IgD-negative memory B cell (primary cell): ENCODE data around the gene DYNLRB1. TPM values are rescaled to one million over a fixed set of nuclear protein-coding genes. Genes with fewer than 3 reads are reported as not detected.
A peak's percentile ranks its signal among the peaks of the same experiment; 100 is the strongest.

Source experiments
- H3K27ac Mint-ChIP-seq, 3 donors: one replicate each; pipeline ENCODE4 v1.8.0; 2020 to 2022; ENCODE audit warnings: mild to moderate bottlenecking in 3 of 3, mixed read lengths in 3 of 3, moderate library complexity in 1 of 3
- H3K27me3 Mint-ChIP-seq: one replicate; pipeline ENCODE4 v1.8.0; 2021; ENCODE audit warnings: mixed read lengths
- H3K36me3 Mint-ChIP-seq: one replicate; pipeline ENCODE4 v1.8.0; 2020; ENCODE audit warnings: mild to moderate bottlenecking, mixed read lengths
- H3K4me1 Mint-ChIP-seq, 3 donors: one replicate each; pipeline ENCODE4 v1.8.0; 2020 to 2022; ENCODE audit warnings: mixed read lengths in 3 of 3, mild to moderate bottlenecking in 1 of 3
- H3K4me3 Mint-ChIP-seq, 4 donors: one replicate each; pipeline ENCODE4 v1.8.0; 2020 to 2022; ENCODE audit warnings: mild to moderate bottlenecking in 4 of 4, mixed read lengths in 4 of 4, moderate library complexity in 3 of 4
- H3K9me3 Mint-ChIP-seq, 3 donors: one replicate each; pipeline ENCODE4 v1.8.0; 2020 to 2021; ENCODE audit warnings: mixed read lengths in 3 of 3, mild to moderate bottlenecking in 1 of 3
- polyA plus RNA-seq: library from polyadenylated mRNA; unstranded; fragments of 300-500 nt; fragmentation: Illumina TruSeq; gene quantifications from one replicate; pipeline ENCODE4 v1.2.3, GENCODE V29; 2021

The DYNLRB1 gene
- polyA plus RNA-seq, 1 donor from 2014 or later = 333 TPM

DNA sequence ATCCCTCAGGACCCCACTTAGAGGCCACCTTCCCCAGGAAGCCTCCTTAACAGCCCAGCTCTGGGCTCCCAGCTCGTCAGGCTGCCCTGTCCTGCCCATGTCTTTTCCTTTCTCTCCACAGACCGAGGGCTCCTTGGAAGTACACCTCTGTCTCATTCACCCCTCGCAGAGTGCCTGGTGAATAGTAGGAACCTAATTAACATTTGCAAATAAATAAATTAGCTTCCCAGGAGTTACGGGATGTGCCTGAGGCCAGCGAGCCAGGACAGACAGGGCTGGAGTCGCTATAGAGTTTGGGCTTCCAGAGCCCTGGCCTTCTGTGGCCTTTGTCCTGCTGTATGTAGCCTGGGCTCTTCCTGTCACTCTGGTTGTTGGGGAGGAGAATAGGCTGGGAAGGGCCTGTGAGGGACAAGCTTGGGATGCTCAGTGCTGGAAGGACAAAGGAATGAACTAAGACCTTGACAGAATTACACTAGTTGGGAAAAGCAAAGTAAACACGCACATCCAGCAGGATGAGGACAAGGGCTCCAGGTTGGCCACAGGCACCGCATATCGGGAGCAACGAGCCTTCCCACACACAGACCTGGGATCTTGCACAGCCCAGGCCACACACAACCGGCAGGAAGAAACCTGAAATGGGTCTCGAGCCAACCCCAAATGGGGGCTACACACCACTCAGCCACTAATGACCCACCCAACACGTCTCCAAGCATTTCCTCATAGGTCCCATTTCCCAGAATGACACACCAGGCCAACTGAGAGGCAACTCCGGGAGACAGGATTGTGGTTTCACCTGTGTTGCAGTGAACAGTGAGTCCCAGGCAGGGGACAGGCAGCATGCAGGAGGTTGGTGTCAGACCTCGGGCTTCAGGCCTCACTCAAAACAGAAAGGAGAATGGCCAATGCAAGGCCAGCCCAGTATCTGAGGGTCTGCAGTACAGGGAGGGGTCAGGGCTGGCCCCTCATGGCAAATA, 52.0 kb downstream of the DYNLRB1 start:
- Mint-ChIP-seq H3K36me3 (peaks cover 7% of the 10 kb centered on the region), H3K27ac (no peak overlapping the region), H3K4me1 (peaks cover 5 to 10% (median 7%) of the 10 kb centered on the region in 3 donors), H3K4me3 (no peak overlapping the region), H3K9me3 (no peaks in the 10 kb centered on the region), H3K27me3 (no peaks in the 10 kb centered on the region)

DNA sequence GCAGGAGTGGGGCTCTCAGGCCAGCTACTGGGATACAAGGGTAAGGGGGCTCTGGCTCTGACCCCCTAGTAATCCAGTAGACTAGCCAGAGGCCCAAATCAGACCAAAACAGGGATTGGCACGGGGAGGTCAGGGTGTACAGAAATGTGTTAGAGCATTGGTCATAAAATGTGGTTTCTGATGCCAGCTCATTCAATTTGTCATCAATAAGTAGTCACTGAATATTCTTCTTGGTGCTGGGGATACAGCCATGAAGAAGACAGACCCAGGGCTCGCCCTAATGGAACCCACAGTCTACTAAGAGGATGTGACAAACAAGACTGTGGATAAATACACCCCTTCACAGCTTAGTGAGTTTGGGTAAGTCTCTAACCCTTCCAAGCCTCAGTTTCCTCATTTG, 53.4 kb downstream of the DYNLRB1 start:
- Mint-ChIP-seq H3K36me3 (peaks cover 9% of the 10 kb centered on the region), H3K27ac (no peak overlapping the region), H3K4me1 (peaks cover 5 to 9% (median 7%) of the 10 kb centered on the region in 3 donors), H3K27me3 (no peaks in the 10 kb centered on the region), H3K4me3 (no peak overlapping the region), H3K9me3 (no peaks in the 10 kb centered on the region)

DNA sequence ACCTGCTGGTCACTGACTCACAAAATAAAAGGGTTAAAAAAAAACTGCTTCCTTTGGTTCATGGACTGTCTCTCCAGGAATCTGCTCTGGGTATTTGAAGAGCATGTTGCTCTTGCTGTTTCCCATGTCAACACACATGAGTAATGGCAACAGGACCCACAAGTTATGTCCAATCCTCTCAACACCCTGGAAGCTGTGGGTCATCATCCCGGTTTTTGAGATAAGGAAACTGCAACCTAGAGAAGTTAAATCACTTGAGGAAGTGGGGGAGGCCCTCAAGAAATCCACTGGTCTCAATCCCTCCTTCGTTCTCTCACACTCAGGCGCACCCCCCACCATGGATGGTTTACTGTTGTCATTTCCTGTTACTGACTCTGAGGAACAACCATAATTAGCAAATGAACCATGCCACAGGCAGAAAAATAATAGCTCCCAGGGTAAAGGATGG, 54.7 kb downstream of the DYNLRB1 start:
- peak overlapping the region in 1 of 4 donors; percentile 75 for H3K4me3 Mint-ChIP-seq
- H3K36me3 Mint-ChIP-seq = peaks cover 13% of the 10 kb centered on the region
- no peaks in the 10 kb centered on the region for H3K27me3 Mint-ChIP-seq
- H3K9me3 Mint-ChIP-seq = no peaks in the 10 kb centered on the region
- H3K4me1 Mint-ChIP-seq = peaks cover 5 to 7% (median 7%) of the 10 kb centered on the region in 3 donors
- no peak overlapping the region for H3K27ac Mint-ChIP-seq

DNA sequence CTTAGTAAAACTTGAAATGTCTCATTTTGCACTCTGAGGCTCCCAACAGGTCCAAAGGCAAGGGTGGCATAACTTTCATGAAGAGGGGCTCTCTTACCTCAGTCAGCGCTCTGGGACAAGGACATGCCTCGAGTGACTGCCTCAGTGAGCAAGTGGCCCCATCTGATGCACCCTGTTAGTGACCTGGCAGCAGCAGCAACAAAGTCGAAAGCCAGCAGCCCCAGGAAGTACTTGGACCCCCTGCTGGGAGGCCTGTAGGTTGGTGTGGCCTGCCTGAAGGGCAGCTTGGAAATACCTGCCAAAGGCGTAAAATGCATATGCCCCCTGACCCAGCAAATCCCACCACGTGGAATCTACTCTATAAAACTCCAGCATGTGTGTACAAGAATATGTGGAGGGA, 55.5 kb downstream of the DYNLRB1 start:
- H3K9me3 Mint-ChIP-seq = no peaks in the 10 kb centered on the region
- H3K27me3 Mint-ChIP-seq = no peaks in the 10 kb centered on the region
- peak overlapping the region in 1 of 3 donors; percentile 23 for H3K27ac Mint-ChIP-seq
- no peak overlapping the region for H3K4me3 Mint-ChIP-seq
- peaks cover 5 to 7% (median 6%) of the 10 kb centered on the region in 3 donors for H3K4me1 Mint-ChIP-seq
- H3K36me3 Mint-ChIP-seq = peaks cover 13% of the 10 kb centered on the region

DNA sequence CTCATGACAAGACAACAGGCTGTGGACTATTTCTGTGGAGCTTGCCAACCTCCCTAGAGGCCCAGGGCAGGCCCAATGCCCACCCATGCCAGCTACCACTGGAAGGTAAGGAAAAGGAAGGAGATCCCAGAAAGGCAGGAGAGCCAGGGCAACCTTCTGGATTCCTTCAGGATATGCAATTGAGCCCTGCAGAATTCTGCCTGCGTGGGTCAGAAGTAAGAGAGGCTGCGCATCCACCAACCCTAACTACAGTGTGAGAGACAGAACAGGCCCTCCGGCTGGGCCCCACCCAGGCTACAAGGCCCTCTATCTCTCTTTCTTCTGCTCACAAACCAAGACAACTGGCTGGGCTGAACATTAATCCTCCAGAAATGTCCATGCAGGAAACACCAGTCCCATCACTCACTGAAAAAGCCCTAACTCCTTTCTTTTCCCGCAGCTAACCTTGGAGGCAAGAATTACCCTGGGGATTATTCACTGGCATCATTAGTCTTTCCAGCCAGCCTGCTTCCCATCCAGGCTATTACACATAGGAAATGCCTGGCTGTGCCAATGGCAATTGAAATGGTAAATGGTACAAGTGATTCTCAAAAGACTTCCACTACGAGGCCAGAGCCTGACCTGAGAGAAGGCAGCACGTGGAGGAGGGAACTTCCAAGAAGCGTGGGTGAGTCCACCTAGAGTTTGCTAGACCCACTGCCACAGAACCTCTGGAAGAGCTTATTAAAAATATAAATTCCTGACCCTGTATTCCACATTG, 57.5 kb downstream of the DYNLRB1 start:
- H3K27ac Mint-ChIP-seq = peak overlapping the region in 2 of 3 donors; percentile 42 to 80
- H3K4me3 Mint-ChIP-seq = no peak overlapping the region
- no peaks in the 10 kb centered on the region for H3K9me3 Mint-ChIP-seq
- peaks cover 11 to 16% (median 15%) of the 10 kb centered on the region in 3 donors for H3K4me1 Mint-ChIP-seq
- H3K27me3 Mint-ChIP-seq = no peaks in the 10 kb centered on the region
- H3K36me3 Mint-ChIP-seq = peaks cover 13% of the 10 kb centered on the region

DNA sequence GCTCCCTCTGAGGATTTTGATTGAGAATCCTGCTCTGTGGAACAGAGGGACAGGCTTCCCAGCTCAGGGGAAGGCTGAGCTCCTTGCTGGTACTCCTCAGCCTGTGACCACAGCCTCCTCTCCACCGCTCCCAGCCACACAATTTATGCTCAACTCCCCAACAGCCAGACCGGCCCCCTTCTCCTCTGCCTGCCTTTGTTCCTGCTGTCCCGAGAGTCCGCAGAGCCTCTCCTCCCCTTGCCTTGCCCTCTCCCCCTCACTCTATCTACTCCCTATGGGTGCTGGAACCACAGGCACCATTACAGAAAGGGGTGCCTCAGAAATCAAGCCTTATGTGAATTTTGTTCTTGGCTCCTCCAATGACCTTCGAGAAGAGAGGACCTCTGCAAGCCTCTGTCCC, 58.2 kb downstream of the DYNLRB1 start:
- Mint-ChIP-seq H3K9me3 (no peaks in the 10 kb centered on the region), H3K4me3 (no peak overlapping the region), H3K4me1 (peaks cover 14 to 19% (median 18%) of the 10 kb centered on the region in 3 donors), H3K27me3 (no peaks in the 10 kb centered on the region), H3K36me3 (peaks cover 13% of the 10 kb centered on the region), H3K27ac (no peak overlapping the region)

DNA sequence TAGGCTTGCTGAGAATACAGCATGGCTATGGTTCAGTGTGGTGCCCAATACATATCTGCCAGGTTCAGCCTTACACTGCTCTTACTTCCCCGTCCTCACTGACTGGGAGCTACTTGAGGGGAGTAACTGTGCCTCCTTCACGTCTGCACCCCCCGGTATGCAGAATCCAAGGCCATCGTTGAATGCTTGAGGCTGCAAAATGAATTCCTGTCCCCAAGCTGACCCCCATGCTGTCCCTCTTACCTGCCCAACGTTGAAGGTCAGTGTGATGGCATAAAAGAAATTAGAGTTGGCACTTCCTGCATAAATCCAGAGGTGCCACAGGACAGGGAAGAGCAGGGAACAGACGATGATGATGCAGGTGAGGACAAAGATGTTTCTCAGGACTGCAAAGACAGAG, 58.6 kb downstream of the DYNLRB1 start:
- H3K4me1 Mint-ChIP-seq = peaks cover 18 to 24% (median 22%) of the 10 kb centered on the region in 3 donors
- H3K4me3 Mint-ChIP-seq = no peak overlapping the region
- no peaks in the 10 kb centered on the region for H3K27me3 Mint-ChIP-seq
- no peak overlapping the region for H3K27ac Mint-ChIP-seq
- H3K9me3 Mint-ChIP-seq = no peaks in the 10 kb centered on the region
- peaks cover 13% of the 10 kb centered on the region for H3K36me3 Mint-ChIP-seq

DNA sequence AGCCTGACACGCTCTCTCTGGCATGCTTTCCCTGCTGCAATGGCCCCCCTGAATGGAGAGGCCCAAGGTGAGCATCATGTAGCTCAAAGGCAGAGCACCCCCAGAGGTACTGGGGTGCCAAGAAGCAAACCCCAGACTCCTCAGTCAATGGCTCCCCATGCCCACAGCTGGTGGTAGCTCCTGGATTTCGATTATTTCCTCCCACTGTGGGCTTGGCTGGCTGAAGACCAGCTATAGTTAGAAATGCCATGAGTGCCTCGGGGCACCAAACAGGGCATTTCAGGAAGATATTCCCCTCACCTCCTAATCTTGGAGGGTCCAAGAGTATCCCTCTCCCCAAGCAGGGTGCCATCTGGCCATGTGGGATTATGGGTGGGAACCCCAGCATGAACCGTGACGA, 59.0 kb downstream of the DYNLRB1 start:
- Mint-ChIP-seq H3K4me1 (peaks cover 22 to 28% (median 26%) of the 10 kb centered on the region in 3 donors), H3K9me3 (no peaks in the 10 kb centered on the region), H3K27me3 (no peaks in the 10 kb centered on the region), H3K36me3 (peaks cover 13% of the 10 kb centered on the region), H3K4me3 (no peak overlapping the region), H3K27ac (peak overlapping the region in 1 of 3 donors; percentile 47)

DNA sequence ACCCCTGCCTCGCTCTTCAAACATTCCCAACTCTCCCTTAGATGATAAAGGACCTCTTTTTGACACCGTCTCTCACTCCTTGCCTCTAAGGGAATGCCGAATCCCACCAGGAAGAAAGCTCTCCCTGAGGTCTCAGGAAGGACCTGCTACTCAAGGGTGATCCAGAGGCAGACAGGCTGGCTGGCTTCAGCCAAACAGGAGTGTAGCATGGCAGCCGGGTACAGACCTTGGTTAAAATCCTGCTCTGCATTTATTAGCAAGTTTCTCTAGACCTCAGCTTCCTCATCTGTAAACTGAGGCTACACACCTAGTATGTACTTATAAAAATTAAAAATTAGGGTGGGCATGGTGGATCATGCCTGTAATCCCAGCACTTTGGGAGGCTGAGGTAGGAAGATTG, 59.5 kb downstream of the DYNLRB1 start:
- peaks cover 25 to 31% (median 30%) of the 10 kb centered on the region in 3 donors for H3K4me1 Mint-ChIP-seq

DNA sequence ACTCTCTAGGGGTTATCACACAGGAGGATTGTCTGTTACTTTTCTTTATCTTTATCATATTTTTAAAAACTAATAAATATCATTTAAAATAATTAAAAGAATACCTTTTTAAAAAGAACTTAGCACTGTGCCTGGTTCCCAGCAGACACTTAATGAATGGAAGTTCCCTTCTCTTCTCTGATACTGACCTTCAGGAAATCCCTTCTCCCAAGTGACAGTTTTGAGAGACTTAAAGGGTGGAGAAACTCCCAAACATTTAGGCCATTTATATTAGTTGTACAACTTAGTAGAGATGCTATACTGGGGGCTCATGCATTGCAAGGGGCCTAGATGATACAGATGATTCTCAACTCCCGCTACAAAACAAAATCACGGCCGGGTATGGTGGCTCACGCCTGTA, 60.8 kb downstream of the DYNLRB1 start:
- Mint-ChIP-seq H3K27ac (no peak overlapping the region), H3K4me1 (peaks cover 18 to 32% (median 25%) of the 10 kb centered on the region in 3 donors), H3K9me3 (peaks cover 0 to 3% (median 2%) of the 10 kb centered on the region in 3 donors), H3K27me3 (no peaks in the 10 kb centered on the region), H3K36me3 (peaks cover 8% of the 10 kb centered on the region), H3K4me3 (no peak overlapping the region)

More for the DNA sequence above, 59.5 kb downstream of the DYNLRB1 start:
- Mint-ChIP-seq H3K27ac (peak overlapping the region in 1 of 3 donors; percentile 47), H3K4me3 (no peak overlapping the region), H3K36me3 (peaks cover 13% of the 10 kb centered on the region), H3K9me3 (peaks cover 0 to 3% (median 0%) of the 10 kb centered on the region in 3 donors), H3K27me3 (no peaks in the 10 kb centered on the region)

DNA sequence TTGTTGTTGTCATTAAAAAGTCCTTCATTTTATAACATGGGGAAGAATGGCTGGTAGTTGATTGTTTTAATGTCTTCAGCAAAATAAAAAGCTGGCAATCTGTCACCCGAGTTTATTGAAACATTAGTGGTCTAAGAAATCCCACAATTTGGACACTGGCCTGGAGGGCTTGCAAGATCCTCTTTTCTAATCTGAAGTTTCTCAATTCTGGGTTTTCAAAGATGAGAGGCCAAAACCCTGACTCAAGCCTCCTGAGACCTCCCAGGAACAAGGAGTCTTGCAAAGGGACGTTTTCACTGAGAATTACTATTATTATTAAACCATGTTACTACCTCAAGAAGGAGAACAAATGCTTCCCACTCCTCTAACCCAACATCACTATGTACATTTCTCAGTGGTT, 61.8 kb downstream of the DYNLRB1 start:
- H3K9me3 Mint-ChIP-seq = peaks cover 0 to 3% (median 2%) of the 10 kb centered on the region in 3 donors
- peaks cover 8% of the 10 kb centered on the region for H3K36me3 Mint-ChIP-seq
- H3K27me3 Mint-ChIP-seq = no peaks in the 10 kb centered on the region
- H3K27ac Mint-ChIP-seq = peak overlapping the region; percentile 56 to 84 (median 67)
- H3K4me1 Mint-ChIP-seq = peaks cover 20 to 32% (median 25%) of the 10 kb centered on the region in 3 donors
- no peak overlapping the region for H3K4me3 Mint-ChIP-seq

DNA sequence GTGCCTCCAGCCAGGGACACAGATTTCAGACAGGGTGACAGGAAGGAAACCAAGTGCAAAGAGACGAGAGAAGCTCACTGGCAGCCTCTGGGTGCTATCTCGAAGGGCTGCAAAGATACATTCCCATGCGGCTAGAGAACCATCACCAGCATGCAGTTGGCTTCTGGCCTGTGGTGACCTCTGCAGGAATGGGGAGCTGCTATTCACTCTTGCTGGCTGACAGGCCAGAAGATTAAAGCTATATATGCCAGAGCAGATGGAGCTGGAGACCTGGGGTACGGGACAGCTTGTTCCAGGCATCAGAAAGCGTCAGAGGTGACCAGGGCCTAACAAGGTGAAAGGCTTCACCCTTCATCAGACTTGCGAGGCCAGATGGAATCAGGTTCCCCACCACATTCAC, 62.3 kb downstream of the DYNLRB1 start:
- H3K4me3 Mint-ChIP-seq = peak overlapping the region in 1 of 4 donors; percentile 34
- H3K4me1 Mint-ChIP-seq = peaks cover 20 to 32% (median 25%) of the 10 kb centered on the region in 3 donors
- H3K9me3 Mint-ChIP-seq = peaks cover 0 to 3% (median 2%) of the 10 kb centered on the region in 3 donors
- peak overlapping the region; percentile 56 to 84 (median 67) for H3K27ac Mint-ChIP-seq
- H3K36me3 Mint-ChIP-seq = peaks cover 9% of the 10 kb centered on the region
- H3K27me3 Mint-ChIP-seq = no peaks in the 10 kb centered on the region

DNA sequence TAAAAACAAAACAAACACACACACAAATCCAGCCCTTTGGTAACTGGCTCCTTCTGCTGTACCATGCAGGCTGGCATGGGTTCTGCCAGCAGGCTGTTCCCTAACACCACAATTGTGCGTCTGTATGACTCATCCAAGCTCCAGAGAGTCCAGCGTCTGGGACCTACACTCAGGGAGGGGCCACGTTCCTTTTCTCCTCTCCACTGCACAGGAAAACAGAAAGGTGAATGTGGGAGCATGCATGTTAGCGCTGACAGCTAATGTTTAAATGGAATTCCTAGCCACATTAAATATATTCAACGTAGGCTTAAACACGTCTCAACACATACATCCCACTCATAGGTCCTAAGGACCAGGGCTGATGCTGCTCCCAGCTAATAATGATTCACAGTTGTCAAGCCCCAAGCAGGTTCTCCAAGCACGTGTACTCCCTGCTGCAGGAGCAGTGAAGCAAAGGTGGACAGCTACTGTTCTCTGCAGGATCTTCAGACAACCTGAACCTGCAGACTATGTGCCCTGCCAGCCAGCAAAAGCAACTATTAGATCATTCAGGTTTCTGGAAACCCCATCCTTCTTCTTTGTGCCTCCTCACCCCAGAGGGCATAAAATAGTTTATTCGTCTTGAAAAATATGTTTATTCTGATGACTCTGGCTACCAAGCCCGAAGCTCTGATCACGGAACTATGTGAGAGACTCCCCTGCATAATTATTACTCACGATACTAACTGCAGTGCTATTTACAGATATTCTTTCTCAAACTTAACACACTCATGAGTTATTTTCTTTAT, 63.2 kb downstream of the DYNLRB1 start:
- peaks cover 0 to 3% (median 2%) of the 10 kb centered on the region in 3 donors for H3K9me3 Mint-ChIP-seq
- peaks cover 20 to 32% (median 25%) of the 10 kb centered on the region in 3 donors for H3K4me1 Mint-ChIP-seq
- peaks cover 7% of the 10 kb centered on the region for H3K36me3 Mint-ChIP-seq
- peak overlapping the region; percentile 87 to 97 (median 93) for H3K27ac Mint-ChIP-seq
- H3K4me3 Mint-ChIP-seq = peak overlapping the region in 2 of 4 donors; percentile 60 to 63
- H3K27me3 Mint-ChIP-seq = no peaks in the 10 kb centered on the region
